AG10803 (cell line): ENCODE results near the gene NNMT.

Experiments
- DNase-seq: peaks from one replicate; pipeline ENCODE4 v3.0.0; 2010; ENCODE audit warnings: low read depth
- H3K4me3 ChIP-seq: 2 replicates; pipeline ENCODE4 v1.5.1; 2011; ENCODE audit warnings: mild to moderate bottlenecking, low read length, control low read depth
- TF ChIP-seq, protein P1 (sequence below): conservative IDR thresholded peaks from 2 replicates; pipeline ENCODE4 v1.5.1; 2011; ENCODE audit warnings: mild to moderate bottlenecking, low read length, control low read depth, inconsistent platforms

NNMT gene

DNA sequence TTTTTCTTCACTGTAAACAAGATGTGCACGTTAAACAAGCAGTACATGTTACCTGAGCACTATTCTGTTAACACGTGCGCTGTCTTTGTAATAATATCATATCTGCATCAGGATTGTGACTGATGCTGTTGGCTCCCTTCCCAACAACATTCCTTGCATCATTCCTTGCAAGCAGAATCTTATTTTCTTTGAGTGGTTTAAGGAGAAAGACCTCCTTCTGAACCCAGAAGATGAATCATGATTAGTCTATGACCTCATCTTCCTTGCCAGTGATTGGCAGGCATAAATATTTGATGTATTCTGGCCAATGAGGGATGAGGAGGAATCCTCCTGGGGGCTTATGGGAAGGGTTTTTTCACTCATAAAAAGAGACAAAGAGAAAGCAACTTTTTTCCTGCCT, 57.9 kb downstream of the NNMT start:
- H3K4me3 ChIP-seq: no peak overlapping the region
- peak; percentile 66 for DNase-seq
- TF ChIP-seq, protein P1, sequence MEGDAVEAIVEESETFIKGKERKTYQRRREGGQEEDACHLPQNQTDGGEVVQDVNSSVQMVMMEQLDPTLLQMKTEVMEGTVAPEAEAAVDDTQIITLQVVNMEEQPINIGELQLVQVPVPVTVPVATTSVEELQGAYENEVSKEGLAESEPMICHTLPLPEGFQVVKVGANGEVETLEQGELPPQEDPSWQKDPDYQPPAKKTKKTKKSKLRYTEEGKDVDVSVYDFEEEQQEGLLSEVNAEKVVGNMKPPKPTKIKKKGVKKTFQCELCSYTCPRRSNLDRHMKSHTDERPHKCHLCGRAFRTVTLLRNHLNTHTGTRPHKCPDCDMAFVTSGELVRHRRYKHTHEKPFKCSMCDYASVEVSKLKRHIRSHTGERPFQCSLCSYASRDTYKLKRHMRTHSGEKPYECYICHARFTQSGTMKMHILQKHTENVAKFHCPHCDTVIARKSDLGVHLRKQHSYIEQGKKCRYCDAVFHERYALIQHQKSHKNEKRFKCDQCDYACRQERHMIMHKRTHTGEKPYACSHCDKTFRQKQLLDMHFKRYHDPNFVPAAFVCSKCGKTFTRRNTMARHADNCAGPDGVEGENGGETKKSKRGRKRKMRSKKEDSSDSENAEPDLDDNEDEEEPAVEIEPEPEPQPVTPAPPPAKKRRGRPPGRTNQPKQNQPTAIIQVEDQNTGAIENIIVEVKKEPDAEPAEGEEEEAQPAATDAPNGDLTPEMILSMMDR: no peak

DNA sequence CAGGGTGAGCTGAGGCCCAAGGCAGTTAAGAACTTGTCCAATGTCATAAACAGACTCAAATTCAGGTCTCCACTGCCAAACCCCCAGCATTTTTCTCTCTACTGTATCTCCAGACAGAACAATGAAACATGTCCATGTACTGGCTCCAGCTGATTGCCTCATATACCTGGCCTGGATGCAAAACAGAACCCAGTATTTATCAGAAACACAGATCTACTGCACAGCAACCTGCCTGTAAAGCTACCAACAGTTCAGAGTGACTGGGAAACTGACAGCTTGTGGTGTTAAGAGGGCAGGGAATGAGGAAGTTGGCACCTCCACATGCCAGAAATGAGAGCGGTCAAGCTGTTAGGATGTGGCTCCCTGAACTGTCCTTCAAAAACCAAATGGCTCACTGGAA, 62.5 kb downstream of the NNMT start:
- H3K4me3 ChIP-seq: no peak overlapping the region
- TF ChIP-seq, protein P1: no peak
- peak; percentile 48 for DNase-seq

DNA sequence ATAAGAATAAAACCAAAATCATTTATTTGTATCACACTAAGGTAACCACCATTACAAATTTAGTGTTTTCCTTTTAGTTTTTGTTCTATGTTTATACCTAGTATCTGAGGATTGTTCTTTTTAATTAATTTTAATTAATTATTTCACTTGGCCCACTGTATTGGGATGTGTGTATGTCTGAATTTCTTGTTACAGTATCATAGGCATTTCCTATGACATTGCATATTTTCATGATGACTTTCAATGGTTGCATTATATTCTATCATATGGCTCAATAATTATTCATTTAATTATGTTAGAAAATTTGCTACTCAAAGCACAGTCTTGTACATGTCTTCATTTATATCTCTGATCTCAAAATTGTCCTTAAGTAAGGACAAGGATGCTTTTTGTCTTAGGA, 63.1 kb downstream of the NNMT start:
- H3K4me3 ChIP-seq: no peak overlapping the region
- DNase-seq: peak; percentile 29
- TF ChIP-seq, protein P1: no peak

DNA sequence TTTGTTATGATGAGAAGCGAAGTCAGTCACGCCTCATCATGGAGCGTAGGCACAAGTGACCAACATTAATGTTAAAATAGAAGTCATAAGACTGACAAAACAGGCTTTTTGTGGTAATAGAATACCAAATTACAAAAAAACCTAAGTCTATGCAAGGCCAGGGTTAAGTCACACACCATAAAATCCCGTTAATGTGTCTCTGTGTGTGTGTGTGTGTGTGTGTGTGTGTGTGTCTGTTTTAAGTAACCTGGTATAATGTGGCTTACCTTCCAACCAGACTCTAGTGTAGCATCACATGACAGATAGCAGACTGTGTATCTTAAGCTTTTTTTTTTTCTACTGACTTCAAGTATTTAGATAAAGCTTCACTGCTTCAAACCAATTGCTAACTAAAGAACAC, 66.1 kb downstream of the NNMT start:
- no peak for DNase-seq
- no peak overlapping the region for H3K4me3 ChIP-seq
- TF ChIP-seq, protein P1: no peak

DNA sequence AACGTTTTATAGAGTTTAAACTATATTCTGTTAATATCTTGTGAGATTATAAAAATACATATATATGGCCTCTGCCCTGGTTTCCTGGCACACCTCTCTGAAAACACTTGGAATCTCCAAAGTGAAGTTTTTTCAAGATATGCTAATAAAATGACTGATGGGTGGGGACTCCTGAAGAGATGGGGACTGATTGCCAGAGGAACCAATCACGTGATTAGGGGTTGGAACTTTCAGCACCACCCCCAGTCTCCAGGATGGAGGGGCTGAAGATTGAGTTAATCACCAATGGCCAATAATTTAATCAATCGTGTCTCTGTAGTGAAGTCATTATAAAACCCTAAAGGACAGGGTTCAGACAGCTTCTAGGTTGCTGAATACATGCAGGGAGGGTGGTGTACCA, 66.8 kb downstream of the NNMT start:
- TF ChIP-seq, protein P1: no peak
- H3K4me3 ChIP-seq: no peak overlapping the region
- DNase-seq: no peak
